CD4-positive, alpha-beta T cell treated with Interleukin-12 subunit alpha and Interleukin-12 subunit beta, for 1 hour (primary cell): ENCODE data around the gene C3orf20.

Experiments used
- DNase-seq: peaks from one replicate; pipeline ENCODE4 v3.0.0-alpha.2; 2020

The C3orf20 gene

DNA sequence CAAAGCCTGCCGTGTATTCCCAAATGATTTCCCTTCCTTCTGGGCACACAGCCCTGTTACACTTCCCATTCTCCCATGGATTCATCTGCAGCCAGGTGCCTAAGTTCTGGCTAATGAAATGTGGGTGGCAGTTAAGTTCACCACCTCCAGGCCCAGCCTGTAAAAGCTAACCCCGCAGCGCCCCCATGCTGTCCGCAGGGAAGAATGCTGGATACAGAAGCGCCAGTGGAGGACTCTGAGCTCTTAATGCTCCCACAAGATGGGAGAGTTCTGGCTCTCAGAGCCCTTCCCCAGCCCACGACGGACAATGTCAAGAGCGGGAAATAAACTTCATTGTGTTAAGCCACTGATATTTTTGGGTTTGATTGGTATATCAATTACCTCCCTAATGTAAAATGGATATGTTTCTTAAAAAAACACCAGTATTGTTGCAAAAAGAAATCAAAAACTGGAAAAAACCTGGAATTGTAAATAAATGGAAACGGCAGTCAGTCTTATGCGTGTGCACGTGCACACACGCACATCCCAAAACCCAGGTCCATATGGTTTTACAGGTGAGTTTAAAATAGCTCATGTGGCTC lies 106.1 kb downstream of the C3orf20 start:
- DNase-seq: peak; percentile 3

DNA sequence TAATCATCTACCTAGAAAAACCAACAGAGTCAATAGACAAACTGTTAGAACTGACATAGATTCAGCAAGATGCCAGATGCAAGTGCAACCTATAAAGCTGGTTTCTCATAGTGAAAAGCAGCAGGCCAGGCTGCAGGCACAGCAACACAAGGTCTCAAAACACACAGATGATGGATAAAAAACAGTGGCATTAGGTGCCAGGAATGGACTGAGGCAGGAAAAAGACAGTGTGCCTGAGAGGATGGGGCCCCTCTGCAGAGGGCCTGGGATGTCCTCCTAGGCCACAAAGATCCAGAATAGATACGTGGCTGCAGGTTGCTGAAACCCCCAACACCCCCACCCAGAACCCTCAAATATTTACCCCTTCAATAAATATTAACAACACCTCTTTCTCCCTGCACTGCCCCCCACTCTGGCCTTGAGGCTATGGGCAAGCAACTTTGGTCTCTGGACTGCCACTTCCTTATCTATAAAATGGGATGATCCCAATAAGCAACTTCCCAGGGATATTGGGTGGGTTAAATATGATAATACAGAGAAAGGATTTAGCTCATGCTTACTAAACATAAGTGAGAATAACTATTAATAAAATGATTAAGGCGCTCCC lies 108.6 kb downstream of the C3orf20 start:
- no peak for DNase-seq

DNA sequence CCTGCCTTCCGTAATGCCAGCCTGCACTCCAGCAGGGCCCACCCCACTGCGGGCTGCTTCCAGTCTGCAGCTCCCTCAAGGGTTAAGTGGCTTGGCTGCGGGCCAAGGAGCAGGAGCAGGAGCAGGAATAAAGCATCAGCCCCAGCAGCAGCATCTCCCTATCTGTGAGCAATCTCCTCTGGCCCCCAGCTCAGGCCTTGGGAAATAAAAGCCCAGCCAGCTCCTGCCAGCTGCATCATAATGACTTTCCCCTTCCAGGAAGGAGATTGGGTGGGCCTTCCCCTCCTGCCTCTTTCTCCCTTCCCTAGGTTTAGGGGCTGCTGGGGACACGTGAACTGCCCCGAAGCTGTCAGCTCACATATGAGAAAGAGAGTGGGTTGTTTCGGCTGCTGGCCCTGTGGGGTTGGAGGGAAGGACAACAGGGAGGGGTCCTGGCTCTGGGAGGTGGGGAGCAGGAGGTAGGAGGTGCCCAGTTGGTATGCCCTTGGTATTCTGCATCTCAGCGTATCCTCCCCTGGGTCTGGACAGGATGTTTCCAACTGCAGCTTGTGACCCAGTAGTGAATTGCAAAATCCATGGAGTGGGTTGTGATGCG lies 109.2 kb downstream of the C3orf20 start:
- no peak for DNase-seq

DNA sequence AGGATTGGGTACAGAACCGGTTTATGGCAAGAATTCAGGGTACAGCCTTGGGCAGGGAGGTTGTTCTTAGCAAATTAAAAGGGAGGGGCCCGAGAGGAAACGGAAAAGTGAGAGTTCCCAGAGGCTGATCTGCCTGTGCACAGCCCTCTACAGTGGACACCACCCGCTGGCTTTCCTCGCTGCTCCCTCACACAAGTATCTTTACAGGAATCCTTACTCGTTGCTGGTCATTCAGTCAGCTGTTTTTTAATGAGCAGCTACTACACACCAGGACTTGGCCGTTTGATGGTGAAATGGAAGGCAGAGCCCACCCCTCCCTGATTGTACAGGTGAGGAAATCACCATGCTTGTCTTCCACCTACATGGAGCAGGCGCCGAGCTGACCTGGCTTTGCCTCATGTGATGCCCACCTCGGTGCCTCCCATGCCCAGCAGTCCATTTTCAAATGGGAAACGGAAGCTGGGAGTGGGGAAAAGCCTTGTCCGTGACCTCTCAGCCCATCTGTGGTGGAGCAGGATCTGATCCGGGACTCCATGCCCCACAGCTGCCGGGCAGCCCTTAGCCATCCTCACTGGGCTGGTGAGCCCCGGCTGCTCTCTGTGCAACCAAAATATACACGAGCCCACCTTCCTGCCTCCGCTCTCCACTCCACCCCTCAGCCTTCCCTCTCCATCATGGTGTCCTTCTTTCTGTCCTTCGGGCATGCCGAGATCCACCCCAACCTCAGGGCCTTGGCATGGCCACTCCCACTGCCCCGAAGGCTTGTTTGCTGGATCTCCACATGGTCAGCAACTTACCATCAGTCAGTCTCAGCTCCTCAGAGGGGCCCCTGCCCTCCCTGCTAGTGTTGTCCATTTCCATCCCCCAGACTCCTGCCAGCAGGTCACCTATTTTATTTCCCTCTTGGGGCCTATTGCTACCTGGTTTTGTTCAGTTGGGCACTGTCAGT lies 110.5 kb downstream of the C3orf20 start:
- no peak for DNase-seq

DNA sequence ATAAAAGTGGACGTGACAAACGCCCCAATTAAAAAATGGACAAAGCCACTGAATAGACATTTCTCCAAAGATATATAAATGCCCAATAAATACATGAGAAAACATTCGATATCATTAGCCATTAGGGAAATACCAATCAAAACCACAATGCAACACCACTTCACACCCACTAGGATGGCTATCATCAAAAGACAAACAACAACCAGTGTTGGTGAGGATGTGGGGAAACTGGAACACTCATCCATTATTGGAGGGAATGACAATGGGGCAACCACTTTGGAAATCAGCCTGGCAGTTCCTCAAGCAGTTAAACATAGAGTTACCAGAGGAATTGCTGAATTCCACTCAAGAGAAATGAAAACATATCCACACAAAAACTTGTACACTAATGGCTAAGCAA lies 111.4 kb downstream of the C3orf20 start:
- no peak for DNase-seq

DNA sequence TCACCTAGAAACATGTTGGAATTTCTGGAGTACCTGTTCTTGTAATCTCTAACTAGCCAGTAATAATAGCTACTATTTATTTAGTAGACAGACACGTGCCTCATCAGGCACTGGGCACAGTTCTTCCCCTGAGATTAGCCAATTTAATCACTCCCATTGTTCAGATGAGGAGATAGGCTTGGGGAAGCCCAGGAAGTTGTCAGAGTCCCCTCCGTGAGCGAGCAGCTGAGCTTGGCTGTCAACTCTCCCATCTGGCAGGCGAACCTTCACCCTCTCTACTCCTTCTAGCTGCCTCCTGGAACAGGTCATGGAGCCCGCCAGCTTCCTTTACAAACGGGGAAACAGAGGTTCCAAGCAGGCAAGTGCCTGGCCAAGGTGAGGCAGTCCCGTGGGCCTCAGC lies 112.7 kb downstream of the C3orf20 start:
- no peak for DNase-seq

DNA sequence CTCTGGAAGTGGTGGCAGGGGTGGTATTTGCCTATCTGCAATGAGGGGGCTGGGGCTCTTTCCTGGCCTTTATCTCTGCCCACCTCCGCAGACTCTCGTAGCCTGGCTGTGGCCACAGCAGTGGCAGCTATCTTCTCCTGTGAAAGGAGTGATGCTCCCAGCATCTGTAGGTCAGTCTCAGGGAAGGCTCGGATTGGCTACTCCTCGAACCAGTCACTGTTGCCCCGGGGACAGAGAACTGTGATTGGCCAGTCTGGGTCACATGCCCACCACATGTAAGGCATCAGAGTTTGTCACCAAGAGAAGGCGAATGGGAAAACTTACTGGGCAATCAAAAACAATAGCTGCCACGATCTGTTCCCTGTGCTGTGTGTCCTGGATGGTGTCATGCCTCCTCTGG lies 113.7 kb downstream of the C3orf20 start:
- DNase-seq: no peak

DNA sequence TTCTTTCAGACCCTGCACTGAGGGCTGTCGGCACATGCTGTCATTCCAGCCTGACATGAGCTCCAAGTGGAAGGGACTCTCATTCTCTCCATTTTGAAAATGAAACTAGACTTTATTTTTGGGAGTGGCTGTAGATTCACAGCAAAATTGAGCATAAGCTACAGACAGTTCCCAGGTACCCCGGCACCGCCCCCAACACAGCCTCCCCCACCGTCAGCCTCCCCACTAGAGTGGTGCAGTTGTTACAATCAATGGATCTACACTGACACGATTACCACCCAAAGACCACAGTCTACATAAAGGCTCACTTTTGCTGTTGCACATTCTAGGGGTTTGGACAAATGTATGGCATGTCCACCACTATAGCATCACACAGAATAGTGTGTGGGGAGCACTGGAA lies 114.3 kb downstream of the C3orf20 start:
- DNase-seq: no peak

DNA sequence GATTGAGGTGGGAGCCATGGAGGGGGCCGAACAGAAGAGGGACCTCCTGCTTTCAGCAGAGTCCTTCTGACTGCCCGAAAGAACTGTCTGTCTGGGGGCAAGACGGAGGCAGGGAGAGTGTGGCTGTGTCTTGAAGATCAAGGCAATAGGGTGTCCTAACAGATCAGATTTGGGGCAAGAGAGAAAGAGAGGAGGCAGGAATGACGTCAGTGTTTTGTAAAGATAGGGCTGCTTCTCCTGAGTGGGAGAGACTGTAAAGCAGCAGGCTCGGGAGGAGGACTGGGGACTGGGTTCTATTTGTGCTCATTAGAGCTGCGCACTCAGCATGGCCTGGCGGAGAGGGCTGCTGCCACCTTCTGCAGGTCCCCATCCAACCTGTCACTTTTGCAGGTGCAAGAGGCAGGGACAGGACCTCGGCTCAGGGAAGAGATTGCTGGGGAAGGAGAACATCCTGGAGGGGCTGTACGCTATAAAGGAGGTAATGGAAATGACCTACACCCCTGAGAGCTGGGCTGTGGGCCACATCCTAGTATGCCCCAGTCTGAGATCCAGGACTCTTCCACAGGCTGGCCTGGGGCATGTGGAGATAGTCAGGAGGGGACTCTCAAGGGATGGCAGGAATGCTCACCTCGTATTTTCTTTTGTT lies 114.8 kb downstream of the C3orf20 start:
- no peak for DNase-seq

DNA sequence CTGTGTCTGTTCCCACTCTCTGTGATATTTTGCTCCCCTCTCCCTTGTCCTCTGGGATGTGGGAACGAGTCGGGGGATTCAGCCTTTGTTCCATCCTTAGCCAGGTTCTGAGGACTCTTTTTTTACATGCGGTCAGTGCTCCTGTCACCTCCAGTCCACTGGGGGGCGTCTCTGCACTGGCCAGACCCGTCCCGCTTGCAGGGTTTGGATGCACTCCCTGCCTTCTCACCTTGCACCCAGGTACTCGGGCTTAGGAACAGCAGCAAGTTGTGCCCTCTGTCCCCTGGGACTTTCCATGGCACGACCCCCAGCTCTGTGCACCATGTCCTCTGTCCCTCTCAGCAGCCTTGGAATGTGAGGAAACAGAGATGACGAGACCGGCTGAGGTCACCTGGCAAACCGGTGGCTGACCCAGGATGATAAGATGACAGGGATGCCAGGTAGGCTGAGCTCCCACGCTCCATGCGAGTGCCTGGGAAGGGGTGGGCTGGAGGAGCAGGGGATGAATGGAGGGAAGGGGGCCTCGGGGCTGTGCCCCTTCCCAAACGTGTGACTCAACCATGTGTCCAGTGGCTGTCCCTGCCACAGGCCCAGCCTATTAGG lies 116.5 kb downstream of the C3orf20 start:
- peak; percentile 34 for DNase-seq

DNA sequence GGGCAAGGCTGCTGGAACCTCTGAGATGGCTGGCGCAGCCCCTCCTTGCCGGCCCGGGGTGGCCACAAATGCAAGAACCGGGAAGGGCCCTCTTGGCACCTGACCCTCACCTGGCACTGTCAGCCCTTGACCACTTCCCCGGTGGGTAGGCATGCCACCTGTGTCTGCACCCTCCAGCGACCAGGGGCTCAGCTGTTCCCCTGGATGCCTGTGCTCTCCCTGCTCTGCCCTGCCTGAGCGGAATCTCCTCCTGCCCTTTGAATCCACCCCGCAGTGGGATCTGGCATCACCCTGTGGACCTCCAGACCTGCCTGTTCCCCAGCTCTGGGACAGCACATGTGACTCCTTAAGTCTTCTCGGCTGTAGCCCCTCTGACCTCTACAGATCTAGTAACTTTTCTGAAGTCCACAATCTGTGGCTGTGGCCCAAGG lies 117.8 kb downstream of the C3orf20 start:
- no peak for DNase-seq

DNA sequence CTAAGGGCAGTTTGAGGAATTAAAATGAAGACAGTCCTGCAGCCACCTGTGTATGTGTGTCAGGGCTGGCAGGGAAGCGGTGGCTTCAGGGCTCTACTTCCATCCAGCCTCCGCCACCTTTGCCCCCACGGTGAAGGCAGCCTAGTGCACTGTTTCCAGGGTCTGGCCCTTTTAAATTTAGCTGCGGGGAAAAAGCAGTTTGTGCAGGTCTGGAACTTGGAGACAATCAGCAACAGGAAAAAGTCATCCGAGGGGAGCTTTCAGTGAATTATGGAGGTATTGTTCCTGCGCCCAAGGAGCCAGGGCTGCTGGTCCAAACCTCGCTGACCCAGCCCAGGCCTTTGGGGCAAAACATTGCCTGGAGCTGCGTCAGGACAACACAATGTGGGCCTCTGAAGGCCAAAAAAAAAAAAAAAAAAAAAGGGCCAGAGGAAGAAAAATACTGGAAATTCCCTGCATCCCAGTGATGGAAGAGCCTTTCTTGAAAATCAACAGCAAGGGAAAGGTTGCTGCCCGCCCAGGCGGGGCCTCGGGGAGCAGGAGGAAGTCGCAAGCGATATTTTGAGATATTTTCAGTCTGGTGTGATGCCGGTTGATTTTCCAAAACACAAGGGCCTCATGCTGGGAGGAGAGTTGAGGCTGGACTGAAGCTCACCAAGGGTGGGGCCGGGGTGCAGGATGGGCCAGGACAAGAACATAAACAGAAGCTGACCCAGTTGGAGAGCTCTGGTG lies 118.4 kb downstream of the C3orf20 start:
- DNase-seq: no peak

DNA sequence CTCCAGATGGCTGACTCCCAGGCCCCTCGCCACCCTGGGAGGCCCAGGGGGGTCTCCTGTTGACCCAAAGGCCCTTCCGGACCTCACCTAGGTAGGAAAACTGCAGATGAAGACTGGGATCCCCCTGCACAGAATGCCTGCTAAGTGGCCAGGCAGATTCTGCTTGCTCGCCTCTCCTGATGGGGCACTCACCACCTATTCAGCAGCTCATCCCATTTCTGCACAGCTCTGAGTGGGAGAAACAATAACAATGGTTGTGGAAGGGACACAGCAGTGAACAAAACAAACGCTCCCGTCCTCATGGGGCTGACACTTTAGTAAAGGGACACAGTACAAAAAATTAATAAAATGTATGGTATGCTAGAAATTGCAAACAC lies 118.9 kb downstream of the C3orf20 start:
- DNase-seq: no peak

DNA sequence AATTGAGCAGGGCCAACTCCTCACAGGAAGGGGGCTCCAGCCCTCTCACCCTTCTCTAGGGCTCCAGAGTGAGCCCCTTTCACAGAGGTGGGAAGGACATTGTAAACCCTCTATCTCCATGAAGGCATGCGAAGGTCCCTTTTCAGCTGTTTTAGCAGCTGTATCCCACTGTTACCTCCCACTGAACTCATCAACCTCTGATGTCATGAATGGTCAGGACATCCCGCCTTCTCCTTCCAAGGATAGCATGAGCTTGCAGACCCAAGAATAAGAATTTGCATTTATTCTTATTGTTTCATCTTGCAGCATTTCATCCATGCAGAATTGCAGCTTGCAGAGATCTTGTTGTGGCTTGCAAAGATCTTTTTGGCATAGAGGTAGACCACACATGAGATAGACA lies 119.5 kb downstream of the C3orf20 start:
- no peak for DNase-seq

DNA sequence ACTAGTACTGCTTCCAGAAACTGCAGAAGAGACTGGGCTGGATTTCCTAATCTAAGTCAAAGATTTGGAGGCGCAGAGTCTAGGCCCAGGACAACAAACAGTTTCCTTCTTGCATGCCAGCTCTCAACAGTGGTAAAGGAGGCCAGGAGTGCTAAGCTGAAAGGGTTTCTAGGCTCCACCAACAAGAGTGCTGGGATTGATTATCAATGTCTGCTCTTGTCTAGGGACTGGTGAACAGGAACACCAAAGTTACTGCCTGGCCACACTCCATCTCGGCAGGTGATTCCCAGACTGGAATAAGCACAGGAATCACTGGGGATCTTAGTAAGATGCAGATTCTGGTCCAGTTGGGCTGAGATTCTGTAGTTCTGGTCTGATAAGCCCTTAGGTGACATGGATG lies 121.1 kb downstream of the C3orf20 start:
- no peak for DNase-seq

DNA sequence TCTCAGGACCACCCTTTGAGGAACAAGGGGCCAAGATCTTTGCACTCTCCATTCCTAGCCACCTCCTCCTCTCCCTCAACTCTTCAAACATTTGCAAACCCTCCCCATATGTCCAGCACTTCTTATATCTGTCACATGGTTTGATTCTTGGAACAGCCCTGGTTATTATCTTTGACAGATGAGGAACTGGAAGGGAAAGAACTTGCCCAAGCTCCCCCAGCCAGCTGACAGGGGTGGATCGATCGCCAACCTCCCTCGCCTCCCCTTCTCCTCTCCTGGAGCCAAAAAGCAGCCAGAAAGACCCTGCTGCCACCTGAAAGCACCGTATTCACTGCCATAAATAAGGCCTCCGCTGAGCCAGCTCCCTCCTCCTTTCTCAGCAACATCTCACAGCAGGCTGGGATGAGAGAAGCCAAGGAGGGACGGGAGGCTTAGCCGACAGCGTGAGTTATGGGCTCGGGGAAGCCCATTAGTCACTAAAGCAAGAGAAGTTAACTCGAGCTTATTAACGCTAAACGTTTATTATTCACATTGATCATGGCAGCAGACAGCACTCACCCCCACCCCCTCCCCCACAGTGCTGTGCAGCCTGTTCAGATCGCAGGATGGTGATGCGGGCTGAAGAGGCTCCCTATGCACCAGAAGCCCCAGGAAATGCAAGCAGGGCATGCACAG lies 121.6 kb downstream of the C3orf20 start:
- DNase-seq: no peak

DNA sequence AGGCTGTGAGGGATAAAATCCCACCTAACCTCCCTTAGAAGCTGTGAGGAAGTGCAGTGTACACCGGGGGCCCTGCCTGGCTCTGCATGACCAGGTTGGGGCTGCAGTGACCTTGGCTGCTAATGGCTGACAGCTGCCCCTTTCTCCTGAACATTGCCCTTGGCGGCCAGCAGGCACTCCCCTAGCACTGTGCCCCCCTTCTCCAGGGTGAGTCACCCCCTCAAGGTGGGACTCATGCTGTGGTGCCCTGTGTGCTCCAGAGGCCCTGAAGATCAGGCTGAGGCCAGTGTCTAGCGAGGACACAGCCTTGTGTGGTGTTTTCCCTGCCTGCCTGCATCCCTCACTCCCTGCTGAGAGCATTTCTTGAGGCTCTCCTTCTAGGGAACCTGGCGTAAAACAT lies 122.8 kb downstream of the C3orf20 start:
- DNase-seq: no peak

DNA sequence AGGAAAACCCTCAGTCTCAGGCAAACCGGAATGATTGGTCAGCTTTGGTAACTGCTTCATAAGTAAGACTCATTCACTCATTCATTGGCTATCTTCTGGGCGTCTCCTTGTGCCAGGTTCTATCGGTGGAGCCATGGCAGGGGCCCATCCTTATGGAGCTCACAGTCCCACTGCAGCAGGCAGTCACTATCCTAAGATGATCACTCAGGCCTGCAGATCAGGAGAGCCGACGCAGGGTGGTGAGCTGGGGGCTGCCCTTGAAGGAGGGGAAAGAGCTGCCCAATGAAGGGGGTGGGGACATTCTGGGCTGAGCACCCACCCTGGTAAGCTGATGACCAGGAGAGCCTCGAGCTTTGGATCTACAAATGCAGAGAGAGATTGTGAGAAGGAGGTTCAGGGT lies 123.3 kb downstream of the C3orf20 start:
- DNase-seq: no peak

DNA sequence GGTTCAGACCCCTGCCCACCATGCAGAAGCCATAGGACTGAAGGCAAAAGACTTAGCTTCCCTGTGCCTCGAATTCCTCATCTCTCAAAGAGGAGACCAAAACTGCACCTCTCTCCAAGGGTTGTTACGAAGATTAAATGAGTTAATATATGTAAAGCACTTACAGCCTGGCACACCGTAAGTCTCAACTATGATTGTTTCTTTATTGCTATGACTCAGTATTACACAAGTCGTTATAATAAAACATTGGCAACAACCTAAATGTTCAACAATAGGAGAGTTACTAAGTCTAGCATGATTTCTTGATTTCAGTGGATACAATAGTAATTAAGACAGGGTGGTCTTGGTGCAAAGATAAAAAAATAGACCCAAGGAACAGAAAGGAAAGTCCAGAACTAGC lies 124.2 kb downstream of the C3orf20 start:
- DNase-seq: no peak

DNA sequence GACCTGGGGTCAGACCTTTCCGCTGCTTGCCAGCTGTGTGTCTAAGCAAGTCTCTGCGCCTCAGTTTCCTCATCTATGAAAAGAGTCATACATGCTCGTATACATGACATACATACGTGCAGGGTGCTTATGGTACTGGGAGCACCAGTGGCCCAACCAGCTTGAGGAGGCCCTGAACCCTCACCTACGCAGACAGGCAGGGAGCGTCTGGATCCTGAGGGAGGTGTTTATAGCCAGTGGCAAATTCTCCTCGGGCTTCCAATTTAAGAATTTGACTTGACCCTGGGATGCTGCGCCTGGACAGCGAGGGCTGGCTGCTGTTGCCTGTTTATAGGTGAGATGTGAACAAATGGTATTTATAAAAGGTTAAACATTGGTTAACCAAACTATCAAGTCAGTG lies 126.1 kb downstream of the C3orf20 start:
- DNase-seq: no peak

DNA sequence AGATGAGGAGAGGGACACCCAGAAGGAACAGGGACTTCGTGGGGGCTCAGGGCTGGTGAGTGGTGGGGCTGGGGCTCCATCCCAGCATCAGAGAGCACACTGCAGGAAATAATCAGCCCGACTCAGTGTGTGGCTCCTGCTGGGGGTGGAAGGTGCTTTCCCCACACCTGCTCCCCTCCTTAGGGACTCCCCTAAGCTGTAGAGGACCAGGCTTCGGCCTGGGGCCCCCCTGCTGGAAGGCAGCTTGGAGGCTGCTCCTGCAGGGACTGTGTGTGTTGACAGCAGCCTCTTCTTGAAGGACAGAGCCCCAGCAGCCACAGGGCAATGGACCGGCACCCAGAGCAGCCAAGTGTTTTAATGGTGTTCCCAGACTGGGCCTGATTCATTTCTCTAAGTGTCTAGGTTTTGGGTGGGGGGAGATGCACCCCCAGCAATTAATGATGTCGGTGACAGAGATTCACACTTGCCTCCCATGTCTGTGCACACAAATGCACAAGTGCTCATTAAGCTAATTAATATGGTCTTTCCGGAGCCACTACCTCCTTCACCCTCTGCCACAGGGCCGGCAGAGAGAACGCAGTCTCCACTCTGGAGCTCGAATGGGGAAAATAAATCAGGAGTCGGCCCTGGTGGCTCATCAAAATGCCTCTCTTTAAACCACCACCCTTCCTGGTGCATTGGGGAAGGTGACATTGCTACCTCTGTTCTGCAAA lies 126.9 kb downstream of the C3orf20 start:
- no peak for DNase-seq
